ENCODE data around the gene GDF15.
A peak's percentile ranks its signal among the peaks of the same experiment; 100 is the strongest.
"Not testable (repeated sequence)": the region's sequence is repeated elsewhere in the genome, so short reads cannot be mapped to it uniquely, and the experiment has no call there.

GDF15 gene

GRCh38 chr19:18385675-18386542 is at the start of gene GDF15:
TSS of gene GDF15 (plus strand) at chr19:18386158. CDS start at chr19:18386190, 32 bp downstream.
- DNase-seq (ENCODE audit: low read depth) = peak; percentile 87

- DNase-seq (ENCODE audit: low read depth) = no peak
Measured at GRCh38 chr19:18338541-18338940, 47.4 kb upstream of the GDF15 start.

GRCh38 chr19:18339723-18340122 is 46.2 kb upstream of the GDF15 start:
- no peak for DNase-seq (ENCODE audit: low read depth)

- peak; percentile 37 for DNase-seq (ENCODE audit: low read depth)
Measured at GRCh38 chr19:18340190-18340989, 45.6 kb upstream of the GDF15 start, which contains the start of gene PGPEP1. TSS of gene PGPEP1 (plus strand) at chr19:18340598. CDS start at chr19:18340682, 84 bp downstream.

- DNase-seq (ENCODE audit: low read depth) = no peak
Measured at GRCh38 chr19:18340990-18341868, 44.7 kb upstream of the GDF15 start.

GRCh38 chr19:18342090-18342632 is 43.8 kb upstream of the GDF15 start:
- DNase-seq (ENCODE audit: low read depth) = no peak

GRCh38 chr19:18344582-18344950 is 41.4 kb upstream of the GDF15 start:
- no peak for DNase-seq (ENCODE audit: low read depth)

- no peak for DNase-seq (ENCODE audit: low read depth)
Measured at GRCh38 chr19:18345296-18345695, 40.7 kb upstream of the GDF15 start.

- DNase-seq (ENCODE audit: low read depth) = no peak
Measured at GRCh38 chr19:18346091-18346490, 39.9 kb upstream of the GDF15 start.

GRCh38 chr19:18348171-18348570 is 37.8 kb upstream of the GDF15 start:
- DNase-seq (ENCODE audit: low read depth) = no peak

- DNase-seq (ENCODE audit: low read depth) = not testable (repeated sequence)
Measured at GRCh38 chr19:18348818-18349339, 37.1 kb upstream of the GDF15 start.

- peak; percentile 38 for DNase-seq (ENCODE audit: low read depth)
Measured at GRCh38 chr19:18349524-18350128, 36.3 kb upstream of the GDF15 start.

- no peak for DNase-seq (ENCODE audit: low read depth)
Measured at GRCh38 chr19:18350490-18350889, 35.5 kb upstream of the GDF15 start.

- no peak for DNase-seq (ENCODE audit: low read depth)
Measured at GRCh38 chr19:18351544-18351943, 34.4 kb upstream of the GDF15 start.

GRCh38 chr19:18353378-18354005 is 32.5 kb upstream of the GDF15 start:
- no peak for DNase-seq (ENCODE audit: low read depth)

- not testable (repeated sequence) for DNase-seq (ENCODE audit: low read depth)
Measured at GRCh38 chr19:18354743-18355142, 31.2 kb upstream of the GDF15 start.

- DNase-seq (ENCODE audit: low read depth) = no peak
Measured at GRCh38 chr19:18357041-18357440, 28.9 kb upstream of the GDF15 start.

- no peak for DNase-seq (ENCODE audit: low read depth)
Measured at GRCh38 chr19:18361646-18362045, 24.3 kb upstream of the GDF15 start.

GRCh38 chr19:18362934-18363542 is 22.9 kb upstream of the GDF15 start:
- no peak for DNase-seq (ENCODE audit: low read depth)

GRCh38 chr19:18363787-18364186 is 22.2 kb upstream of the GDF15 start:
- DNase-seq (ENCODE audit: low read depth) = no peak
